Activated CD4-positive, alpha-beta memory T cell treated with anti-CD3 and anti-CD28 coated beads, Interleukin-2, amount 10 ng/mL, durations not matched to agents 7 days and 5 days (primary cell): ENCODE results near the gene NEURL3. TPM values are rescaled to one million over a fixed set of nuclear protein-coding genes. Genes with fewer than 3 reads are reported as not detected.
A peak's percentile ranks its signal among the peaks of the same experiment; 100 is the strongest.
"Not testable (repeated sequence)": the region's sequence is repeated elsewhere in the genome, so short reads cannot be mapped to it uniquely, and the experiment has no call there.

ENCODE experiments used
- CTCF ChIA-PET: fragments of 350-600 bp; sonication (Branson Sonifier 250); formaldehyde crosslinking; loops from one replicate; lab custom pipeline; 2021; ENCODE audit warnings: antibody characterized with exemption, inconsistent platforms; lab: Charles Lee
- POLR2A ChIA-PET: fragments of 350-600 bp; sonication (Branson Sonifier 250); formaldehyde crosslinking; loops from one replicate; lab custom pipeline; 2021; ENCODE audit warnings: antibody characterized with exemption; lab: Charles Lee
- DNase-seq: peaks from one replicate; pipeline ENCODE4 v3.0.0-alpha.2; 2020
- H3K27ac Mint-ChIP-seq: one replicate; pipeline ENCODE4 v1.8.0; 2021; ENCODE audit warnings: mild to moderate bottlenecking, mixed read lengths
- H3K27me3 Mint-ChIP-seq: one replicate; pipeline ENCODE4 v1.8.0; 2021; ENCODE audit warnings: mixed read lengths
- H3K36me3 Mint-ChIP-seq: one replicate; pipeline ENCODE4 v1.8.0; 2021; ENCODE audit warnings: low read depth, mixed read lengths
- H3K4me1 Mint-ChIP-seq: one replicate; pipeline ENCODE4 v1.8.0; 2021; ENCODE audit warnings: mixed read lengths
- H3K4me3 Mint-ChIP-seq: one replicate; pipeline ENCODE4 v1.8.0; 2021; ENCODE audit warnings: mild to moderate bottlenecking, mixed read lengths
- H3K9me3 Mint-ChIP-seq: one replicate; pipeline ENCODE4 v1.8.0; 2021; ENCODE audit warnings: mixed read lengths
- total RNA-seq, 2 experiments: library from RNA; stranded (reverse); gene quantifications; one replicate each; pipeline ENCODE4 v1.2.3, GENCODE V29; 2021

Gene NEURL3, protein sequence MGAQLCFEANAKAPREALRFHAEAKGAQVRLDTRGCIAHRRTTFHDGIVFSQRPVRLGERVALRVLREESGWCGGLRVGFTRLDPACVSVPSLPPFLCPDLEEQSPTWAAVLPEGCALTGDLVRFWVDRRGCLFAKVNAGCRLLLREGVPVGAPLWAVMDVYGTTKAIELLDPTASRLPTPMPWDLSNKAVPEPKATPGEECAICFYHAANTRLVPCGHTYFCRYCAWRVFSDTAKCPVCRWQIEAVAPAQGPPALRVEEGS
- 1 to 10 TPM in 1 of 2 experiments, under 1 TPM in 1; 0.78 to 1.0 TPM for total RNA-seq

DNA sequence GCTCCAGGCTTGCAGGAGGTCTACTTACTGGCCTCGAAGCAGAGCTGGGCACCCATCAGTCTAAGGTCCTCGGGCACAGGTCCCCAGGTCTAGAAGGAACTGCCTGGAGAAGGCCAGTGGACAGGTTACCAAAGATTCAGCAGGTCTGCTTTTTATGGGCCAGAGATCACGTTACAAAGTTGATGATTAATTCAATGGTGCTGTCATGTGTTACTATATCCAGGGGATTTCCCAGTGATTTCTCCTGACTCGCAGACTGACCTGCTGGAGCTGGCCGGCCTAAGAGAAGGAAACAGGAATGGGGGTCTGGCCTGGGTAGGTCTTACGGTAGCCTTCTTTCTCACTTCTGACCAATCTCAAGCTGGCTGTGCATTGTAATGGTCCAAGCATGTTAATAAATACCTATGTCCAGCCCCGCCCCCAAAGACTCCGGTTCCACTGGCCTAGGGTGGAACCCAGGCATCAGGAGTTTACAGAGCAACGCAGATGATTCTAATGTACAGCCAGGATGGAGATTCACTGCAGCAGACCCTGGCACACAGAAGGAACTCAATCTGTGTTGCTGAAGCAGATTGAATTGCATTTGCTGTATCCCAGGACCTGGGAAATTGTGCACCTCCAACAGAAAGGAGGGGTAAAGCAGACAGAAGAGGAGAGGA is at the start of gene NEURL3:
Gene NEURL3 (minus strand): TSS at position 127 of the 659 bp plus-strand sequence. CDS start 71 bp downstream, at position 56.
- no peak for DNase-seq
- no peak within 1 kb of the TSS for H3K27ac Mint-ChIP-seq
- H3K27me3 Mint-ChIP-seq = peaks cover 5% of the 10 kb centered on the region
- H3K4me3 Mint-ChIP-seq = no peak within 1 kb of the TSS
- peaks cover 42% of the 10 kb centered on the region for H3K4me1 Mint-ChIP-seq
- no peaks in the 10 kb centered on the region for H3K9me3 Mint-ChIP-seq
- H3K36me3 Mint-ChIP-seq = no peaks in the 10 kb centered on the region
- ChIA-PET CTCF (interaction anchor here (1.3 to 11.6 kb wide), 5 partner anchors 16 to 98 kb away, joined by 3 to 134 read pairs (median 3); no protein-coding TSS in a partner anchor), POLR2A (no interaction called here)

DNA sequence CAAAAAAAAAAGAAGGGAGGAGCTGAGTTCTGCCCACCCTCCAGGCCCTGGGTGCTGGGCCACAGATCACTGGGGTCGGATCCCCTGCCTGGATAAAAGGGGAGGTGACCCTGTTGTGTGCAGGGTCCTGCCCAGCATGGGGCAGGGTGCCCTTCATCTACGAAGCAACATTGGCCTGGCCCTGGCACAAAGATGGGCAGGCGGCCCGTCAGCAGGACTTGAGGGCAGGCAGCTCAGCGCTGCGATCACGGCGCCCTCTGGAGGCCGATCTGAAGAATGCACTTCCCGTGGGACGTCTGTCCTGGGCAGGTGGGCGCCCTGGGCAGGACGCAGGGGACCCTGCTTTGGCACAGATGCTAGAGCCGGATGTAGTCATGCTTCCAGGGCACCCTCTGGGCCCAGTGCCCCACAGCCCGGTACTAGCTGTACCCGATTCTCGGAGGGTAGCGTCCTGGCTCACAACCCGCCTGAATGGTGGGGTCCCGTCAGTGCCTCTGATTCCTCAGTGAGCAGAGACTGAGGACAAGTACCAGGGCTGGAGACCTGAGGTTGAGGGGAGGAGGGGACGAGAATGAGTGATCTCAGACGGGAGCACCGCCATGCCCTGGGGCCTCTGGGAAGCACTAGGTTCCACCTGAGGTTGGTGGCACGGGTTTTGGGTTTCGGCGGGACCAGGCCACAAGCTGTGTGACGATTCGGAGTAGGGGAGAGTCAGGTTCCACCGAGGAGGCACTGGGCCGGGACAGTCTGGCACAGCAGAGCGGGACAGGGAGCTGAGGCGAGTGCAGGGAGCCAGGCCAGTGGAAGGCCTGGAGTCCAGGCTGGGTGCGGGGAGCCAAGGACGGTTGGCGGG is 49.4 kb upstream of the NEURL3 start:
- peaks cover 14% of the 10 kb centered on the region for H3K36me3 Mint-ChIP-seq
- peaks cover 32% of the 10 kb centered on the region for H3K4me1 Mint-ChIP-seq
- CTCF ChIA-PET = interaction anchor here (0.5 to 4.0 kb wide), 46 partner anchors 8 to 355 kb away, joined by 3 to 63 read pairs (median 4); partner anchors contain the start of genes ANKRD39, ARID5A and SNRNP200
- peak overlapping the region; percentile 52 for H3K27ac Mint-ChIP-seq
- POLR2A ChIA-PET = interaction anchor here (0.6 to 6.6 kb wide), 9 partner anchors 15 to 198 kb away, joined by 3 to 62 read pairs (median 5); partner anchors contain the start of gene ARID5A
- H3K4me3 Mint-ChIP-seq = no peak overlapping the region
- H3K9me3 Mint-ChIP-seq = no peaks in the 10 kb centered on the region
- H3K27me3 Mint-ChIP-seq = no peaks in the 10 kb centered on the region
- DNase-seq = peak; percentile 71

- ChIA-PET POLR2A (interaction anchor here (0.6 to 6.6 kb wide), 9 partner anchors 14 to 198 kb away, joined by 3 to 62 read pairs (median 5); partner anchors contain the start of gene ARID5A), CTCF (interaction anchor here (0.5 to 4.0 kb wide), 45 partner anchors 9 to 355 kb away, joined by 3 to 63 read pairs (median 4); partner anchors contain the start of genes ANKRD39, ARID5A and SNRNP200)
- not testable (repeated sequence) for H3K27me3 Mint-ChIP-seq, DNase-seq, H3K9me3 Mint-ChIP-seq, H3K4me3 Mint-ChIP-seq
- peaks cover 15% of the 10 kb centered on the region for H3K36me3 Mint-ChIP-seq
- H3K4me1 Mint-ChIP-seq = peaks cover 32% of the 10 kb centered on the region
- peak overlapping the region; percentile 52 for H3K27ac Mint-ChIP-seq
These were observed 48.8 kb upstream of the NEURL3 start for GRCh38 chr2:96553957-96554292.

DNA sequence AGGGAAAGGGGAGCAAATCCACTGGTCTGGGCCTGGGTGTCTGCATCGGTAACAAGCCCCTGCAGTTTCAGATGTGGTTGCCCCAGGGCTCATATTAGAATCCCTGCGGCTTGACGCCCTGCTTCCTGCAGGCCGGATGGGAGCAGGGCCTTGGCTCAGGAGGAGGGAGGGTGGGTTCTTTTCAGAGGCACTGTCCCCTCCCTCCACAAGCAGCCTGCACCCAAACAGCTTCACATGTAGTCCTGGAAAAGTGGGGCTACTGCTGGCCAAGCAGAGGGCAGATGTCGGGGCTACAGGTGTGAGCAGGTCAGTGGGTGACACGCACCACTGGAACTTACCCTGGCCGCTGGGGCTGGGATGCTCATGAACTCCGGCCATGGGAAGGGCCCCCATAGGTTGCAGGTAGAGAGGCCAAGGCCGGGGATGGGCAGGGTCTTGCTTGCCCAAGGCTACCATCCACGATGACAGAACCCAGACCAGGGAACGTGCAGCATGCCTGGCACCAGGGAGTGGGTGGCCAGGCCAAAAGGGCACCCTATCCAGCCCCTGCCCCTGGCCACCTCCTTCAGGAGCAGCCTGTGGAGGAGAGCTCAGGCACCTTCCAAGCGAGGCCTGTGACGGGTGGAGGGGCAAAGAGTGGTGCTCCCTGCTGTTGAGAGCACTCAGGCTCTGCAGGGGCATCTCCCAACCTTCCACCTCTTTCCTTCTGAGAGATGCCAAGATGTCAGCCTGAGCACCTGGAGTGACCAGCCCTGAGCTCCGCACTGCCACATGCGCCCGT is 48.2 kb upstream of the NEURL3 start:
- CTCF ChIA-PET = interaction anchor here (0.5 to 4.0 kb wide), 37 partner anchors 9 to 356 kb away, joined by 3 to 63 read pairs (median 4); partner anchors contain the start of genes ARID5A and SNRNP200
- Mint-ChIP-seq H3K4me3 (no peak overlapping the region), H3K36me3 (peaks cover 20% of the 10 kb centered on the region), H3K9me3 (no peaks in the 10 kb centered on the region), H3K27me3 (no peaks in the 10 kb centered on the region), H3K4me1 (peaks cover 32% of the 10 kb centered on the region), H3K27ac (peak overlapping the region; percentile 52)
- POLR2A ChIA-PET = interaction anchor here (0.6 to 6.6 kb wide), 10 partner anchors 14 to 197 kb away, joined by 3 to 62 read pairs (median 5); partner anchors contain the start of gene ARID5A
- no peak for DNase-seq

DNA sequence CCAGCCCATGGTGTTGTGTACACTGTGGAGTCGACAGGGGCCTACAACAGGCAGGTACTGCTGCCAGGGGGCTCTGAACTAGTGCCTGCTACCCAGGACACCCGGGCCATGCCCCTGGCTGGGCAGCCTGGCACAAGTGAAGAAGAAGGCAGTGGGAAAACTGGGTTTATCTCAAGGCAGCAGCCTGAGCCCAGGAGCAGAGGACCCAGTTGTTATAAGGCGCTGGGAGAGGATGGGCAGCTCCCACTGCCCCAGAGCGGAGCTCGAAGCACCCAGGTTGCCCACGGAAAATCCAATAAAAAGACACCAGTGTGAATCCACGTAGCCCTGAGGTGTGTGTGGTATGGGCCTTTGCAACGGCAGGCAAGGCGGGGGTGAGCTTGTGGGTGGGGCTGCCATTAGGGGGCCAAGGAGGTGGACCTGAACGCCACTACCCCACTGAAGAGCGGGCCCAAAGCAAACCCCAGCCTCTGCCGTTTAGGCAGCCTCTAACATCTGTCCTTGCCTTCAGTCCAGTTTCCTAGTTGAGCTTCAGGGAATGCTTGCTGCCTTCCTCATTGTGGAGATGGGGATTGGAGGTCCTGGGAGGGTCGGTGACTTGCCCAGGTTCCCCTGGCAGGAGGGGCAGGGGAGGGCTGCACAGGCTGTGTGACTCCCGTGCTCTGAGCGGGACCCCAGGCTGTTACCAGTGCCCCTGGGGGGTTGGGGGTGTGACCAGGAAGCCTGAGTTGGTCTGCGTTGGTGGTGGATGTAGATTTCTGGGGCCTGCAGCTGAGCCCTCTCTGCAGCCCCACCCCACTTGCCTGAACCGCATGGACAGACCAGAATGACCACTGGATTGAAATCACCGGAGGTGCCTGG is 47.4 kb upstream of the NEURL3 start:
- no peak overlapping the region for H3K4me3 Mint-ChIP-seq
- peaks cover 33% of the 10 kb centered on the region for H3K4me1 Mint-ChIP-seq
- no peak overlapping the region for H3K27ac Mint-ChIP-seq
- H3K36me3 Mint-ChIP-seq = peaks cover 26% of the 10 kb centered on the region
- no peaks in the 10 kb centered on the region for H3K27me3 Mint-ChIP-seq
- no peak for DNase-seq
- ChIA-PET POLR2A (interaction anchor here (1.5 to 6.6 kb wide), 3 partner anchors 13 to 42 kb away, joined by 5 to 62 read pairs (median 7); partner anchors contain the start of gene ARID5A), CTCF (interaction anchor here (1.0 to 4.0 kb wide), 3 partner anchors 13 to 145 kb away, joined by 3 to 63 read pairs (median 33); partner anchors contain the start of gene ARID5A)
- no peaks in the 10 kb centered on the region for H3K9me3 Mint-ChIP-seq

- ChIA-PET CTCF (interaction anchor here (1.0 to 4.0 kb wide), 2 partner anchors 12 to 42 kb away, joined by 3 to 63 read pairs; partner anchors contain the start of gene ARID5A), POLR2A (interaction anchor here (1.4 to 6.6 kb wide), 3 partner anchors 12 to 216 kb away, joined by 3 to 62 read pairs (median 7); partner anchors contain the start of genes ARID5A and NCAPH)
- no peak overlapping the region for H3K27ac Mint-ChIP-seq
- H3K36me3 Mint-ChIP-seq = peaks cover 32% of the 10 kb centered on the region
- DNase-seq = no peak
- H3K4me3 Mint-ChIP-seq = no peak overlapping the region
- H3K27me3 Mint-ChIP-seq = no peaks in the 10 kb centered on the region
- peaks cover 35% of the 10 kb centered on the region for H3K4me1 Mint-ChIP-seq
- H3K9me3 Mint-ChIP-seq = no peaks in the 10 kb centered on the region
These were observed 46.6 kb upstream of the NEURL3 start for GRCh38 chr2:96551605-96552314.

DNA sequence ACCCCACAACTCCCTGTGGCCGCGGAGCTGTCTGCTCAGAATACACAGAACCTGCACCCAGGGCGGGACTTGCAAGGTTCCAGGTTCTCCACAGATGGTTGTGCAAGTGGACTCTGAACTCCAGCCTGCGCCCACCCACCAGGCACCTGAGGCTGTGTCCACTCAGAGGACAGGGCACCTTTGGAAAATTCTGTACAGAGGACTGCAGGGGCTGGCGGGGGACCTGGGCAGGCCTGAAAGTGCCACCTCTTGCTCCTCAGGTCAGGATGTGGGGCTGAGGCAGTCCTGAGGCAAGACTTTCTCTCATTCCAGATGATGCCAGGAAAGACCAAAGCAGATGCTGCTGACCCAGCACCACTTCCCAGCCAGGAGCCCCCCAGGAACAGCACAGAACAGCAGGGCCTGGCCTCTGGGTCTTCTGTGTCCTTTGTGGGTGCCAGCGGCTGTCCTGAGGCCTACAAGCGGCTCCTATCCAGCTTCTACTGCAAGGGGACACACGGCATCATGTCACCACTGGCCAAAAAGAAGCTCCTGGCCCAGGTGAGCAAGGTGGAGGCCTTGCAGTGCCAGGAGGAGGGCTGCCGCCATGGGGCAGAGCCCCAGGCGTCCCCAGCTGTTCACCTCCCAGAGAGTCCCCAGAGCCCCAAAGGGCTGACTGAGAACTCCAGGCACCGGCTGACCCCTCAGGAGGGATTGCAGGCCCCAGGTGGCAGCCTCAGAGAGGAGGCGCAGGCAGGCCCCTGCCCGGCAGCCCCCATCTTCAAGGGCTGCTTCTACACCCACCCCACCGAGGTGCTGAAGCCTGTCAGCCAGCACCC is 45.8 kb upstream of the NEURL3 start:
- H3K27me3 Mint-ChIP-seq = no peaks in the 10 kb centered on the region
- no peak overlapping the region for H3K27ac Mint-ChIP-seq
- ChIA-PET CTCF (interaction anchor here (0.6 to 4.0 kb wide), 3 partner anchors 11 to 19 kb away, joined by 3 to 63 read pairs (median 15); partner anchors contain the start of gene ARID5A), POLR2A (interaction anchor here (1.4 to 6.6 kb wide), 2 partner anchors 11 to 215 kb away, joined by 3 to 62 read pairs; partner anchors contain the start of genes ARID5A and NCAPH)
- DNase-seq = no peak
- H3K4me3 Mint-ChIP-seq = no peak overlapping the region
- peaks cover 38% of the 10 kb centered on the region for H3K4me1 Mint-ChIP-seq
- peaks cover 2% of the 10 kb centered on the region for H3K9me3 Mint-ChIP-seq
- H3K36me3 Mint-ChIP-seq = peaks cover 40% of the 10 kb centered on the region

DNA sequence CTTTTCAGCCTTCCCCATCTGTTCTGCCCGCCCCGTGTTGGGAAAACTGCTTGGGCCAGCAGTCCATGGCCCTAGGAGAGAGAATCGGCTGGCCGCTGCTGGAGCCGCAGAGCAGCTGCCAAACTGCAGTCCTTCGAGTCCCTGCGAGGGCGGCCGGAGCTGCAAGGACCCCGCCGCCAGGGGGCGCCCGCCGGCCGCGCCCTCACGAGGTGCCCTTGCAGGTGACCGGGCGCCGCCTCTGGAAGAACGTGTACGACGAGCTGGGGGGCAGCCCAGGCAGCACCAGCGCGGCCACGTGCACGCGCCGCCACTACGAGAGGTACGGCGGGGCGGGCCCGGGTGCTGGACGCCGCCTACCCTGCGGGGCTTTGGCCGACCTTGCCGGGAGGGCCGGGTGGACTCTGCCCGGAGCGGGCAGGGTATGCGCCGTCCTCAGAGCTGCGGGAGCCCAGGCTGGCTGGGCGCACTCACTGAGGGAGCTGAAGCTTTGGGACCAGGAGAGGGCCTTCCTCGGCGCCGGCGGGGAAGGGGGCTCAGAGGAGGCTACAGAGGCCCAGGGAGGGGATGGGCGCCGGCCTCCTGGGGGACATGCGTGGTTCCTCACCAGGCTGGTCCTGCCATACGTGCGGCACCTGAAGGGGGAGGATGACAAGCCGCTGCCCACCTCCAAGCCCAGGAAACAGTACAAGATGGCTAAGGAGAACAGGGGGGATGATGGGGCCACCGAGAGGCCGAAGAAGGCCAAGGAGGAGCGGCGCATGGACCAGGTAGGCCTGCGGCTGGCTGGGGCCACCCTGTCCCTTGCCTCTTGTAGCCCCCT is 45.0 kb upstream of the NEURL3 start:
- H3K27me3 Mint-ChIP-seq = no peaks in the 10 kb centered on the region
- CTCF ChIA-PET = interaction anchor here (0.6 to 3.6 kb wide), 4 partner anchors 13 to 39 kb away, joined by 3 to 15 read pairs (median 3); partner anchors contain the start of gene ARID5A
- DNase-seq = no peak
- POLR2A ChIA-PET = interaction anchor here (0.7 to 6.6 kb wide), 3 partner anchors 11 to 214 kb away, joined by 3 to 62 read pairs (median 3); partner anchors contain the start of genes ARID5A and NCAPH
- H3K36me3 Mint-ChIP-seq = peaks cover 46% of the 10 kb centered on the region
- no peak overlapping the region for H3K4me3 Mint-ChIP-seq
- H3K9me3 Mint-ChIP-seq = peaks cover 2% of the 10 kb centered on the region
- peaks cover 47% of the 10 kb centered on the region for H3K4me1 Mint-ChIP-seq
- H3K27ac Mint-ChIP-seq = no peak overlapping the region

- no peaks in the 10 kb centered on the region for H3K27me3 Mint-ChIP-seq
- peaks cover 48% of the 10 kb centered on the region for H3K4me1 Mint-ChIP-seq
- ChIA-PET POLR2A (interaction anchor here (0.7 to 6.6 kb wide), 3 partner anchors 10 to 21 kb away, joined by 3 to 62 read pairs (median 41); partner anchors contain the start of gene ARID5A), CTCF (interaction anchor here (1.0 to 3.6 kb wide), 3 partner anchors 12 to 38 kb away, joined by 3 to 15 read pairs (median 3); partner anchors contain the start of gene ARID5A)
- H3K4me3 Mint-ChIP-seq = no peak overlapping the region
- no peak for DNase-seq
- H3K9me3 Mint-ChIP-seq = peaks cover 2% of the 10 kb centered on the region
- peaks cover 52% of the 10 kb centered on the region for H3K36me3 Mint-ChIP-seq
- H3K27ac Mint-ChIP-seq = no peak overlapping the region
These were observed 44.3 kb upstream of the NEURL3 start for GRCh38 chr2:96549466-96549785.
